ENCODE data around the gene GABRG1.

GABRG1 gene

GRCh38 chr4:46123913-46124755 is at the start of gene GABRG1:
GABRG1 (minus strand) TSS chr4:46124054; CDS start chr4:46123913, 141 bp downstream.
- no peak for DNase-seq (ENCODE audit: low read depth)

GRCh38 chr4:46146993-46147392 is 23.1 kb upstream of the GABRG1 start:
- DNase-seq (ENCODE audit: low read depth) = no peak

DNA sequence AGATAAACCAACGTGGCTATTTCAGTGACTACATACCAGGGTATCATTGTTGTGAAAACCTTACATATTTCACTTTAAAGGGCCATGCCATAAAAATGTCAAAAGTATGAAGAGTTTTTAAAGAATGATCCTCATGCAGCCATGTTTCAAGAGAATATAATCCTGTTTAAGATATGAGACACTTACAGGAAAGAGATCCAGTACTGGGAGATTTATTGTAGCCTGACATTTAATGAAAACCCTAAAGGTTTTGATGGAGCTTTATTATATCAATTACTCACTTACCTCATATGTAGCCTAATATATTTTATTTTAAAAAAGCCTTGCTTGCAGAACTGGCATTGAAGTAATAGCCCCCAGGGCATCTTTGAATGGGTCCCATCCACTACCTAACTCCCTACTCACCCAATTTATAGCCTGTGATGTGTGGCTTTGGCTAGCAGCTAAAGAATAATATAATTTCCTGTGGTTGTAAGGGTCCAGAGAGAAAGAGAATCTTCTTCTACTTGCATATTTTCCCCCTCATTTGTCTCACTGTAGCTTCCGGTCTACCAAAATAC is 7.7 kb upstream of the GABRG1 start:
- no peak for DNase-seq (ENCODE audit: low read depth)

DNA sequence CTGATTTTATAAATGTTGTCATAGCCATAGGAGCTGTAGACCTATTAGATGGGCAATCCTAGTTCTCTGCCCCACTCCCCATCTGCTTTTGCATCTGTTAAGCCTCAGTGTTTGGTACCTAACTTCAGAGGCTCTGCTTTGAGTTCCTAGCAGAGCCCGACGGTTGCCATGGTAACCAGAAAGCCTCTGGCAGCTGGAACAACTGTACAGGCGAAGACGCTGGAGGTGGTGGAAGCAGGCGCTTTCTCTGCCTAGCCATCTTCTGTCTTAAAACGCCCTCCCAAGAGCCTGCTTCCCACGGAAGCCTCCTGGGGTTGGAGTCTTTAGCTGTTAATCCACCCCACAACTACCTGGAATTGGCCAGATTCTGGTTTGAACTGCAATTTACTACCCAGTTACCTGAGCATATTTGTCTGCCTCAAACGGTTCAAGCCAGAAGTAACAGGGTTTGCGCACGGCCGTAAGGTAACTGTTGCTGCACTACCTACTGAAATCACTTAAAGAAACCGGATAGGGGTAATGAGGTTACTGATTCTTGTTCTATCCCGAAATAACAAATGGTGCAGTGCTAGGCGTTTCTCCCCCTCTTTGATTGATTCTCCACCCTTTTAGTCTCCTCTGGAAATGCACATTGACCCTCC is 1.0 kb upstream of the GABRG1 start:
- no peak for DNase-seq (ENCODE audit: low read depth)

GRCh38 chr4:46081674-46082073 is 42.2 kb downstream of the GABRG1 start:
- no peak for DNase-seq (ENCODE audit: low read depth)

GRCh38 chr4:46081248-46081647 is 42.6 kb downstream of the GABRG1 start:
- no peak for DNase-seq (ENCODE audit: low read depth)

- DNase-seq (ENCODE audit: low read depth) = no peak
Measured at GRCh38 chr4:46073778-46074177, 50.1 kb downstream of the GABRG1 start.

DNA sequence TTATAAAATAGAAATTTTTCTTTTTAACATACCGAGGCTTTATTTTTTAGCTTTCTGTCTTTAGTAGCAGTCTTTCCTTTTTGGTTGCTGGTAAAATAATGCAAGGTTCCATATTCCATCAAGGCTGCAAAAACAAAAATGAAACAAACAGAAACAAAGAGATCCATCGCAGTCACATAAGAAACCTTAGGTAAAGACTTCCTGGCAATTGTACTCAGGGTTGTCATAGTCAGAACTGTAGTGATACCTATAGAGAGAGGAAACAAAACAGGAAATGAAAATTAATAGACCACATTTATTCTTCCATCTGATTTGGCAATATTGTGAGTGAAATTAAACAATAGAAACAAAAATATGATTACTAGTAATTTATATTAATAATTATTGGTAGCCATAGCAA is 72.5 kb downstream of the GABRG1 start:
- DNase-seq (ENCODE audit: low read depth) = no peak

DNA sequence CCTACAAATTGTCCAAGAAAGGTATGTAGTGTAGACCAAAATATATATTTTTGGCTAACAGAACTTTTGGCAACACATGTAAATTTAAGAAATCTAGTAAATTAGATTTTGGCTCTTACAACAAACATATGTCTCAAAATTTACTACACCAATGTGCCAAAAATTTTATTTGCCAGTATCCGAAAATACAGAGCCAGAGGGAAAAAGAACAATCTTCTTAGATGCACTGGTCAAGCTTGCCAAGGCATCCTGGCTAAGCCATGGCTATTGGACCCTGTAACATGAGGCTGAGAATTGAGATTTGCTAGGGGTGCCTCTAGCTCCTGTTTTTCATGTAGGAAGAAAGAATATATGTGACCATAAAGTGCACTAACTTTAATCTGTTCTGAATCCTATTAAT is 91.8 kb downstream of the GABRG1 start:
- DNase-seq (ENCODE audit: low read depth) = no peak

DNA sequence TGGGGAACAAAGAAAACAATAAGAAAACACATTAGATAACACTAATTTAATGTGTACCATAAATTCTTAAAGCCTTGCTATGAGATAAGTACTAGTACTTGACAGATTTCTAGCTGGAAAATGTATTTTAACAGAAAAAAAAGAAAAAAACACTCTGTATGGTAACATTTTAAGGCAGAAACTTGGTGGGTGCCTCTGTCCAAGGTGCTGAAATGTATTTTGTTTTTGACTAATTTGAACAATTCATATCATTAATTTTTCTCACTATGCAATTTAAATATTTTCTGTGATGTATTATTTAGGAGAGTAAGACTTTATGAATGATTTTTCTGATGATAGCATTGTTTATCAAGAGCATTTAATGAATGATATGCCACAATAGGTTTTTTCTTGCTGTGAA is 107.5 kb downstream of the GABRG1 start:
- DNase-seq (ENCODE audit: low read depth) = no peak

GRCh38 chr4:45992728-45993127 is 131.1 kb downstream of the GABRG1 start:
- no peak for DNase-seq (ENCODE audit: low read depth)

- DNase-seq (ENCODE audit: low read depth) = no peak
Measured at GRCh38 chr4:45989775-45990174, 134.1 kb downstream of the GABRG1 start.

GRCh38 chr4:45987858-45988257 is 136.0 kb downstream of the GABRG1 start:
- no peak for DNase-seq (ENCODE audit: low read depth)
